Astrocyte (in vitro differentiated cells and primary cell): Measurements from ENCODE around the gene SGCB.

ENCODE experiments used
- EZH2 ChIP-seq: IDR thresholded peaks from 2 replicates; pipeline ENCODE4 v1.6.1; 2012; ENCODE audit warnings: mild to moderate bottlenecking, low read length, inconsistent platforms; ENCODE audit not compliant: insufficient read depth
- TF ChIP-seq, protein P1 (sequence below): IDR thresholded peaks from 2 replicates; pipeline ENCODE4 v1.5.1; 2011; ENCODE audit warnings: low read depth, mild to moderate bottlenecking, inconsistent platforms, low read length, moderate library complexity; ENCODE audit not compliant: insufficient read depth

DNA sequence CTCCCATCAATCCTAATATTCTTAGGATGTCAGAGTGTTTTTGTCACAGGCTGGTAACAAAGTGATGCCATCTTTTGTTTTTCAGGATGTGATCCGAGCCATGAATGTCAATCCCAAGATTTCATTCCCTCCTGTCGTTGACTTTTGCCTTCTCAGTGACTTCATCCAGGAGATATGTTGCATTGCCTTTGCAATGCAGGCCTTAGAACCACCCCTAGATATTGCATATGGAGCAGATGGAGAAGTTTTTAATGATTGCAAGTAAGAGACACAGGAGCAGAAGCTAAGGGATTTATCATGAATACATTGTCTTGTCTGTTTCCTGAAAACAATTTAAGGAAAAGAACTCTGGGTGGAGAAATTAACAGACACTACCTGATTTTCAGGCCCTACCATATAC lies 41.6 kb upstream of the SGCB start:
- TF ChIP-seq, protein P1, sequence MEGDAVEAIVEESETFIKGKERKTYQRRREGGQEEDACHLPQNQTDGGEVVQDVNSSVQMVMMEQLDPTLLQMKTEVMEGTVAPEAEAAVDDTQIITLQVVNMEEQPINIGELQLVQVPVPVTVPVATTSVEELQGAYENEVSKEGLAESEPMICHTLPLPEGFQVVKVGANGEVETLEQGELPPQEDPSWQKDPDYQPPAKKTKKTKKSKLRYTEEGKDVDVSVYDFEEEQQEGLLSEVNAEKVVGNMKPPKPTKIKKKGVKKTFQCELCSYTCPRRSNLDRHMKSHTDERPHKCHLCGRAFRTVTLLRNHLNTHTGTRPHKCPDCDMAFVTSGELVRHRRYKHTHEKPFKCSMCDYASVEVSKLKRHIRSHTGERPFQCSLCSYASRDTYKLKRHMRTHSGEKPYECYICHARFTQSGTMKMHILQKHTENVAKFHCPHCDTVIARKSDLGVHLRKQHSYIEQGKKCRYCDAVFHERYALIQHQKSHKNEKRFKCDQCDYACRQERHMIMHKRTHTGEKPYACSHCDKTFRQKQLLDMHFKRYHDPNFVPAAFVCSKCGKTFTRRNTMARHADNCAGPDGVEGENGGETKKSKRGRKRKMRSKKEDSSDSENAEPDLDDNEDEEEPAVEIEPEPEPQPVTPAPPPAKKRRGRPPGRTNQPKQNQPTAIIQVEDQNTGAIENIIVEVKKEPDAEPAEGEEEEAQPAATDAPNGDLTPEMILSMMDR, result no peak
- no peak for TF ChIP-seq EZH2
